Caco-2 (cell line): ENCODE measurements around the gene TNPO3. TPM values are rescaled to one million over a fixed set of nuclear protein-coding genes. Genes with fewer than 3 reads are reported as not detected.

ENCODE experiments used
- BruUV-seq: library from RNA; stranded (reverse); fragments of 400-500 nt; replicated peaks from 2 replicates; lab custom pipeline; 2021; lab: Mats Ljungman, UMichigan
- CTCF ChIA-PET: fragments of 300-600 bp; sonication (Branson Sonifier 250); formaldehyde crosslinking; loops from one replicate; lab custom pipeline; 2022; ENCODE audit warnings: antibody characterized with exemption; lab: Charles Lee
- POLR2A ChIA-PET: fragments of 300-600 bp; sonication (Branson Sonifier 250); formaldehyde crosslinking; loops from one replicate; lab custom pipeline; 2022; ENCODE audit warnings: antibody characterized with exemption; lab: Charles Lee
- DNase-seq, 2 experiments: peaks; one replicate each; pipeline versions ENCODE4 v3.0.0 to v3.0.0-alpha.2; 2020 to 2022
- H3K27me3 ChIP-seq: replicated peaks from 2 replicates; pipeline ENCODE4 v1.6.0; 2011; ENCODE audit warnings: low read length; ENCODE audit not compliant: control insufficient read depth, insufficient read depth
- H3K36me3 ChIP-seq: 2 replicates; pipeline ENCODE4 v1.5.1; 2011; ENCODE audit warnings: low read length; ENCODE audit not compliant: control insufficient read depth, insufficient read depth
- H3K4me1 ChIP-seq: fragments of 250-450 bp; sonication (Bioruptor Pico); 2 replicates; pipeline ENCODE4 v1.5.1; 2020; ENCODE audit warnings: mild to moderate bottlenecking
- H3K4me3 ChIP-seq: 2 replicates; pipeline ENCODE4 v1.5.1; 2011; ENCODE audit warnings: low read depth, mild to moderate bottlenecking, control low read depth, low read length
- H3K9me3 ChIP-seq: fragments of 250-450 bp; sonication (Bioruptor Pico); 2 replicates; pipeline ENCODE4 v1.5.1; 2020; ENCODE audit warnings: mild to moderate bottlenecking, moderate library complexity
- H3K27ac Mint-ChIP-seq: one replicate; pipeline ENCODE4 v1.8.0; 2022; ENCODE audit warnings: mixed read lengths; ENCODE audit not compliant: unreplicated experiment
- H3K27me3 Mint-ChIP-seq: one replicate; pipeline ENCODE4 v1.8.0; 2022; ENCODE audit warnings: mixed read lengths; ENCODE audit not compliant: insufficient read depth, unreplicated experiment
- H3K36me3 Mint-ChIP-seq: one replicate; pipeline ENCODE4 v1.8.0; 2022; ENCODE audit warnings: mild to moderate bottlenecking, mixed read lengths; ENCODE audit not compliant: insufficient read depth, unreplicated experiment
- H3K4me1 Mint-ChIP-seq: one replicate; pipeline ENCODE4 v1.8.0; 2022; ENCODE audit warnings: low read depth, mixed read lengths; ENCODE audit not compliant: unreplicated experiment
- H3K4me3 Mint-ChIP-seq: one replicate; pipeline ENCODE4 v1.8.0; 2022; ENCODE audit warnings: mild to moderate bottlenecking, moderate library complexity, mixed read lengths; ENCODE audit not compliant: unreplicated experiment
- H3K9me3 Mint-ChIP-seq: one replicate; pipeline ENCODE4 v1.8.0; 2022; ENCODE audit warnings: mixed read lengths; ENCODE audit not compliant: unreplicated experiment
- intact Hi-C: fragments of 100-400 bp; cut with micrococcal nuclease; formaldehyde crosslinking; loops from one replicate; pipeline ENCODE4 v1.10.0; 2022; ENCODE audit not compliant: unreplicated experiment
- total RNA-seq: library from RNA; stranded (reverse); gene quantifications from 2 replicates; pipeline ENCODE4 v1.2.3, GENCODE V29; 2022
- TF ChIP-seq, protein P1 (sequence below), 2 experiments: fragments of 200-600 bp in 1 of 2; IDR thresholded peaks; 1 replicate in 1 of 2; 2 replicates in 1 of 2; pipeline versions ENCODE4 v1.5.1 to v1.8.0; 2011 to 2022; ENCODE audit warnings: antibody characterized with exemption in 1 of 2, control low read depth in 1 of 2, inconsistent platforms in 1 of 2, low read depth in 1 of 2, low read length in 1 of 2, mild to moderate bottlenecking in 1 of 2, moderate library complexity in 1 of 2; ENCODE audit not compliant: insufficient read depth in 1 of 2, severe bottlenecking in 1 of 2, unreplicated experiment in 1 of 2

Gene TNPO3
- total RNA-seq, 1 experiment from 2014 or later = 59.8 TPM

DNA sequence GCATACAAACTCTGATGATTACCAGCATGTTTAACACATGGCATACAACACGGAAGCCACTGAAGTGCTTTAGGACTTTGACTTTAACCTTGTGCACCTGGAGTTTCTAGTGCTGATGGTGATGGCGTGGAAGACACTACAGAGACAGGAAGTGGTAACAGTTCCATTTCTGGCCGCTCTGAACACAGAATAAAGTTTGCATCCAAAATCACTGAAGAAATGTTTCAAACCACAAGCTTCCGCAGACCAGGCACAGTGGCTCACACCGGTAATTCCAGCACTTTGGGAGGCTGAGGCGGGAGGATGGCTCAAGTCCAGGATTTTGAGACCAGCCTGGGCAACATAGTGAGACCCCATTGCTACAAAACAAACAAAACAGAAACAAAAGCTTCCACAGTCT is 40.3 kb upstream of the TNPO3 start:
- ChIA-PET POLR2A (no interaction called here), CTCF (no interaction called here)
- Histone ChIP-seq H3K36me3 (no peaks in the 10 kb centered on the region), H3K9me3 (no peaks in the 10 kb centered on the region), H3K27me3 (no peaks in the 10 kb centered on the region), H3K4me1 (no peaks in the 10 kb centered on the region), H3K4me3 (no peak overlapping the region)
- BruUV-seq = no TSS peak
- DNase-seq = no peak
- peaks cover 9% of the 10 kb centered on the region for H3K4me1 Mint-ChIP-seq
- peaks cover 9% of the 10 kb centered on the region for H3K27me3 Mint-ChIP-seq
- no peak overlapping the region for H3K4me3 Mint-ChIP-seq
- intact Hi-C loops = no loop called here
- no peak overlapping the region for H3K27ac Mint-ChIP-seq
- no peaks in the 10 kb centered on the region for H3K36me3 Mint-ChIP-seq
- TF ChIP-seq, protein P1, sequence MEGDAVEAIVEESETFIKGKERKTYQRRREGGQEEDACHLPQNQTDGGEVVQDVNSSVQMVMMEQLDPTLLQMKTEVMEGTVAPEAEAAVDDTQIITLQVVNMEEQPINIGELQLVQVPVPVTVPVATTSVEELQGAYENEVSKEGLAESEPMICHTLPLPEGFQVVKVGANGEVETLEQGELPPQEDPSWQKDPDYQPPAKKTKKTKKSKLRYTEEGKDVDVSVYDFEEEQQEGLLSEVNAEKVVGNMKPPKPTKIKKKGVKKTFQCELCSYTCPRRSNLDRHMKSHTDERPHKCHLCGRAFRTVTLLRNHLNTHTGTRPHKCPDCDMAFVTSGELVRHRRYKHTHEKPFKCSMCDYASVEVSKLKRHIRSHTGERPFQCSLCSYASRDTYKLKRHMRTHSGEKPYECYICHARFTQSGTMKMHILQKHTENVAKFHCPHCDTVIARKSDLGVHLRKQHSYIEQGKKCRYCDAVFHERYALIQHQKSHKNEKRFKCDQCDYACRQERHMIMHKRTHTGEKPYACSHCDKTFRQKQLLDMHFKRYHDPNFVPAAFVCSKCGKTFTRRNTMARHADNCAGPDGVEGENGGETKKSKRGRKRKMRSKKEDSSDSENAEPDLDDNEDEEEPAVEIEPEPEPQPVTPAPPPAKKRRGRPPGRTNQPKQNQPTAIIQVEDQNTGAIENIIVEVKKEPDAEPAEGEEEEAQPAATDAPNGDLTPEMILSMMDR (IDR thresholded peaks at IDR 0.05; ENCODE audit: insufficient read depth in 1 of 2, low read depth in 1 of 2, low read length in 1 of 2, severe bottlenecking in 1 of 2, unreplicated experiment in 1 of 2) = no peak
- H3K9me3 Mint-ChIP-seq = no peaks in the 10 kb centered on the region

DNA sequence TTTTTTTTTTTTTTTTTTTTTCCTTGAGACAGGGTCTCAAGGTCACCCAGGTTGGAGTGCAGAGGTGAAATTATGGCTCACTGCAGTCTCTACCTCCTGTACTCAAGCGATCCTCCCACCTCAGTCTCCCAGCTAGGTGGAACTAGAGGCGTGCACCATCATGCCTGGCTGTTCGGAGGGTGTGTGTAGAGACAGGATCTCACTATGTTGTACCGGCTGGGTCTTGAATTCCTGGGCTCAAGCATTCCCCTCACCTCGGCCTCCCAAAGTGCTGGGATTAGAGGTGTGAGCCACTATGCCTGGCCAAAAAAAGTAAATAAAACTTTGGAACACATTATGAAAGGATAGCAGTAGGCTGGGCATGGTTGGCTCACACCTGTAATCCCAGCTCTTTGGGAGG is 39.6 kb upstream of the TNPO3 start:
- Histone ChIP-seq H3K36me3 (no peaks in the 10 kb centered on the region), H3K27me3 (no peaks in the 10 kb centered on the region), H3K9me3 (no peaks in the 10 kb centered on the region), H3K4me3 (no peak overlapping the region), H3K4me1 (no peaks in the 10 kb centered on the region)
- Mint-ChIP-seq H3K4me3 (no peak overlapping the region), H3K27ac (no peak overlapping the region), H3K4me1 (peaks cover 9% of the 10 kb centered on the region), H3K36me3 (no peaks in the 10 kb centered on the region), H3K27me3 (peaks cover 9% of the 10 kb centered on the region), H3K9me3 (no peaks in the 10 kb centered on the region)
- no TSS peak for BruUV-seq
- intact Hi-C loops = loop anchor here (5.0 kb wide), 1 partner anchor 118 kb away; no protein-coding TSS in a partner anchor
- ChIA-PET POLR2A (no interaction called here), CTCF (no interaction called here)
- no peak for DNase-seq
- TF ChIP-seq, protein P1 (IDR thresholded peaks at IDR 0.05; ENCODE audit: insufficient read depth in 1 of 2, low read depth in 1 of 2, low read length in 1 of 2, severe bottlenecking in 1 of 2, unreplicated experiment in 1 of 2) = no peak

DNA sequence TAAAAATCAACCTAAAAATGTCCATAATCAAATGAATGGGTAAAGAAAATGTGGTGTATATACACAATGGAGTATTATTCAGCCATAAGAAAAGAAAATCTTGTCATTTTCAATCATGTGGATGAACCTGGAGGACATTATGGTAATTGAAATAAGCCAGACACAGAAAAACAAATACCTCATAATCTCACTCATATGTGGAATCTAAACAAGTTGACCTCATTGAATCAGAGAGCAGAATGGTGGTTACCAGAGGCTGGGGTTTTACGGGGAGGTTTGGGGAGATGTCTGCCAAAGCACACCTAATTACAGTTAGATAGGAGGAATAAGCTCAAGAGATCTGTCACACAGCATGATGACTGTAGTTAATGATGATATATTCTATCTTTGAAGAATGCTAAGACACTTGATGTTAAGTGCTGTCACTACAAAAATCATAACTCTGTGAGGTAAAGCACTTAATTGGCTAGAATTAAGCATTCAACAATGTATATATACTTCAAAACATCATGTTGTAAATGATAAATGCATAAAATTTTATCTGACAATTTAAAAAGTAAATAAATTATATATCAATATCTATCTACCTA is 39.1 kb upstream of the TNPO3 start:
- Mint-ChIP-seq H3K4me3 (no peak overlapping the region), H3K27me3 (peaks cover 12% of the 10 kb centered on the region), H3K4me1 (peaks cover 9% of the 10 kb centered on the region), H3K9me3 (no peaks in the 10 kb centered on the region), H3K36me3 (no peaks in the 10 kb centered on the region), H3K27ac (no peak overlapping the region)
- ChIA-PET CTCF (no interaction called here), POLR2A (no interaction called here)
- intact Hi-C loops = loop anchor here (5.0 kb wide), 1 partner anchor 118 kb away; no protein-coding TSS in a partner anchor
- Histone ChIP-seq H3K4me3 (no peak overlapping the region), H3K36me3 (no peaks in the 10 kb centered on the region), H3K27me3 (no peaks in the 10 kb centered on the region), H3K4me1 (no peaks in the 10 kb centered on the region), H3K9me3 (no peaks in the 10 kb centered on the region)
- BruUV-seq = no TSS peak
- TF ChIP-seq, protein P1 (IDR thresholded peaks at IDR 0.05; ENCODE audit: insufficient read depth in 1 of 2, low read depth in 1 of 2, low read length in 1 of 2, severe bottlenecking in 1 of 2, unreplicated experiment in 1 of 2) = no peak
- DNase-seq = no peak
